DOHH2 (cell line): Measurements from ENCODE around the gene COL17A1.

Experiments
- CTCF ChIP-seq: fragments of 200-600 bp; sonication (generic); IDR thresholded peaks from one replicate; pipeline ENCODE4 v1.5.1; 2014; ENCODE audit warnings: antibody characterized with exemption, mild to moderate bottlenecking, low read depth, low read length; ENCODE audit not compliant: poor library complexity, severe bottlenecking
- EZH2phosphoT487 ChIP-seq: fragments of 200-600 bp; sonication (generic); IDR thresholded peaks from 2 replicates; pipeline ENCODE4 v1.6.1; 2017; ENCODE audit warnings: borderline replicate concordance, mild to moderate bottlenecking, antibody characterized with exemption, low read length, moderate library complexity, mixed read lengths

GRCh38 chr10:104088239-104088638 is 2.6 kb upstream of the COL17A1 start:
- no peak for TF ChIP-seq CTCF
- TF ChIP-seq EZH2phosphoT487, result no peak
